Left lobe of liver (tissue), 2 donors: ENCODE data around the gene PTDSS2. TPM values are rescaled to one million over a fixed set of nuclear protein-coding genes. Genes with fewer than 3 reads are reported as not detected.

Experiments
- ATAC-seq: fragments of 200-7000 bp; cut with Tn5 transposase; one replicate; pipeline ENCODE4 v1.9.1; 2020; ENCODE audit warnings: mild to moderate bottlenecking, moderate library complexity
- DNase-seq: peaks from one replicate; pipeline ENCODE4 v3.0.0-alpha.2; 2020; ENCODE audit warnings: low spot score
- total RNA-seq: library from RNA; stranded (reverse); gene quantifications from one replicate; pipeline ENCODE4 v1.2.1, GENCODE V29; 2021
- donor health status: DM: no; HTN: no; CAD: no; lungs with moderate emphysema.
- donor health status: DM: no; HTN: yes; CAD: no.

The PTDSS2 gene
- total RNA-seq, 1 donor from 2014 or later, result 10.2 TPM

DNA sequence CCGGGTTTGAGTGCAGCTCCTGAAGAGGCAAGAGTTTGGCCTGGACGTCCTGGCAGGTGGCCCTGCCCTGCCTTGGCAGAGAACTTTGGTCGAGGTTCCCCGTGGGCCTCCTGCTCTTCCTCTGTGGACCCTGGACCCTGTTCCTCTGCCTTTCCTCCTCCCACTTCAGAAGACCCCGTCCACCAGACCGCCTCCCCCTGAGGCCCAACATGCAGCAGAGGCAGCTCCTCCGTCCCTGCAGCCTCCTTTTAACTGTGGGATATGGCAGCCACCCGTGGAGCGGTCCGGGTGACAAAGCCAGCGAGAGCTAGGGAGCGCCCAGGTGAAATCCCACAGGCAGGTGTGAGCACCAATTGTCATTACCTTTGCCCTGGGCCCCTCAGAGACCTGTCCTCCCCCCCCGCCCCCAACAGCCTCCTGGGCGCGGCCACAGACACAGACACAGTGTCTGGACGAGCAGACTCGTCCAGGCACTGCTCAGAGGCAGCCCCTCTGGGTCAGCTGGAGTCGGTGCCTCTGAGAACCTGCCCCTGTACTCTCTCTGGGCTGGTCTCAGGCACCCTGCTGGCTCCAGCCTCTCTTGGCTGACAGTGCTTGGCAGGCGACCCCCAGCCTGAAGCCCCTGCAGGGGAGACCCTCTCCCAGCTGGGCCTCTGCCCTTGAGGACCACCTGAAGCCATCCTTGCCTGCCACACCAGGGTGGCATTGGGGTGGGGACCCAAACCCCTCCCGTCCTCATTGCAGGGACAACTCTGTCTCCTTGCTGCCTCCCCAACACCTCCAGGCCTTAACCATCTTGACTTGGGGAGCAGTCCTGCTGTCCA lies 4.1 kb upstream of the PTDSS2 start:
- DNase-seq (no peak), ATAC-seq (no peak)

DNA sequence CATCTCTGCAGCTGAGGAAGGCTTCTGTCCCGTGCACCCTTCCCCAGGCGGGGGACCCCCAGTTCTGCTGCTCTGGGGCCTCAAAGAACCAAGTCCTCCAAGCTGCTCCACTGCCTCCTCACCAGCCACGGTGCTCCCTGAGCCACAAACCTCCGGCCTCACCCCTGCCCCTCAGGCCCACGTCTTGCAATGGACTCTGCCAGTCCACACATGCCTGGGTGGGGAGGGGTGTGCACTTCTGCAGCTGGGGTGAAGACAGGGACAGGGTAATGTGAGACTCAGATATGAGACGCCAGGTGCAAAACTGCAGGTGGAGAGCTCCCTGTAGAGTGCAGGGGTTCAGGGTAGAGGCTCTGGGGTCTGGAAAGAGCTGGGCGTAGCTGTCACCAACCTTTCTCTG lies 3.2 kb upstream of the PTDSS2 start:
- DNase-seq (no peak), ATAC-seq (no peak)

DNA sequence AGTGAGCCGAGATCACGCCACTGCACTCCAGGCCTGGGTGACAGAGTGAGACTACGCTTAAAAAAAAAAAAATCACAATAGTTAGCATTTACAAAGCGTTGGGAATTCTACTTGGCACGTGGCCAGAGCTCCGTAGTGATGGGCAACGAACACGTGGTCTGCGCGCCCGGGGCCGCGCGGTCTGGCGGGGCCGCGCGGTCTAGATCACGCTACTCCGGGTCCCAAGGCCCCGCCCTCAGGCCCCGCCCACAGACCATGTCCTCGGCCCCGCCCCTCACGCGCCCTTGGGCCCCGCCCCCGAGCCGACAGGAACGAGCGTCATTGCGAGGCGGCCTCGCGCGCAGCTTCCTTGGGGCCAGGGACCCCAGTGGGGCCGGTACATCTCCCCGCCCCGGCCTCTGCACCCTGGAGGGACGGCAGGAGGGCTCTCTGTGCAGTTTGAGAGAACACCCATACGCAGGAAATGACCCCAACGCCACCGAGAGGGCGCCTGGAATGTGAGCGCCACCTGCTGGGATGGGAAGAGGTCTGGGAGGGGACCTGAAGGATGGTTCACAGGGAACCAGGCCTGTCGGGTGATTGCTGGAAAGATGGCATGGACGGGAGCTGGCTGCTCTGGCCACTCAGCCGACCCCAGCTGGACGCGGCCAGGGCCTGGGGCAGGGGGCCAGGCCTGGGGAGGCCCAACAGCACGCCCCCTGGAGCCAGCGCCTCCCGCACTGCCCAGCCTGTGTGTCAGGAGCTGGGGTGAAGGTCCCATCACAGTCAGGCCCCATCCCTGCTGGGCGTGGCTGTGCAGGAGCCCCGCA lies 2.0 kb upstream of the PTDSS2 start:
- peak; percentile 78 for ATAC-seq
- DNase-seq, result peak; percentile 93

DNA sequence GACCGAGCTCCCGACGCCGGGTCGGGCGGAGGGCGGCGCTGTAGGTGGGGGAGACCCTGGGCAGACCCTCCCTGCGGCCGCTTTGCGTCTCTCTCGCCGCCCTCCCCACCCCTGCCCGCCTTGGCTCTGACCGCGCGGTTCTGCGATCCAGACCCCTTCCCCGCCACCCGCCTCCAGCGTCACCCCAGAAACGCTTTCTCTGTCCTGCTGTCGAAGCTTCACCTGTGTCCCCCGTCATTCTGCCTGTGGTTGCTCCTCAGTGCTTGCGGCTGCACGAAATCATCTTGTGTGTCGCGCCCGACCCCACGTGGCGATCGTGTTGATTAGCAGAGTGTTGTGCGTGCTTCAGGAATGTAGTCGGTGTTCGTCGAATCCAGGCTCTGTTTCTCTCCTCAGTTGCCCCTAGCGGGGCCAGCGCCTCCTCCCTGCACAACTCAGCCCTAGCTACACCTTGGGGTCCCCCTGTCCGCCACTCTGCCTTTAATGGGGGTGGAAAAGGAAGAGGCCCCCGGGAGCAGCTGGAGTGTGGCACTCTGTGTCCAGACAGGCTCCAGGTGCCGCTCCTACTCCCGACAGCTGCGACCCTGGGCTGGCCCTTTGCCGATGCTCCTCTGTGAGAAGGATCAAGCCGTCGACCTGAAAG lies 851 bp downstream of the PTDSS2 start:
- ATAC-seq (peak; percentile 64), DNase-seq (peak; percentile 76)

DNA sequence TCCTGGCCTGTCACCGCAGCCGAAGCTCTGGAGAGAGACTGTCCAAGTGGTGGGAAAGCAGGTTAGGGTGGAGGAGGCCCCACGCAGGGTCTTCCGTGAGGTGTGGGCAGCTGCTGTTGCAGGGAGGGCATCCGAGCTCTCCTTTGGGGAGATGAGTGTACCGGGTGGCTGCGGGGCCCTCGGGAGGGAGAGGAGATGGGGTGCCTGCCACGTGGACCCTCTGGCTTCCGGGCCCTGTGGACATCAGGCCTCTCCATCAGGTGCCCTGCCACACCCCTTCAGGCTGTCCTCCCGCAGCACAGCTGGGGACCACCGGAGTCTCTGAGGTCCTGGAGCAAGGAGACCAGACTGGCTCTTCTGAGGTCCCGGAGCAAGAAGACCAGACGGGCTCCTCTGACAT lies 1.7 kb downstream of the PTDSS2 start:
- DNase-seq (no peak), ATAC-seq (no peak)

DNA sequence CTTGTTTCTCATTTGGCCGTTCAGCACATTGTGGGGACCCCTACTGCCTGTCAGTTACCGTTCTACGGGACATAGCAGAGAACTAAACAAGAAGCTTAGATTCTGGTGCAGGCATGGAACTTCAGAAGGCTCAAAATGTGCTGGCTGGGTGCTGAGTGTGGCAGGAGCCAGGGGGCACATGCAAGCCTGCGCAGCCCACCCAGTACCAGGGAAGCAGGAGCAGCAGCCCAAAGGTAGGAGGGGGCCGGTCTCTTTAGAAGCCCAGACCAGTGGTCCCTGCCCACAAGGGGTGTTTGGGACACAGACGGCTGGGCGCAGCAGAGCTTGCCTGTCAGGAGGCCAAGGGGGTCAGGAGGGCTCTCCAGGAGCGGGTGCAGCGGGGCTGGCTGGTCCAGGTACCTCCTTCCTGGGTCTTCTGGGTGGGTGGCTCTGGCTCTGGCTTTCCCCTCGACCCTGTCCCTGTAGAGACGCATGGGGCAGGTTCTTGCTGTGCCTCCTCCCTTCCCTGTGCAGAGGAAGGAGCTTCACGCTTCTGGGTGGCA lies 2.2 kb downstream of the PTDSS2 start:
- no peak for ATAC-seq
- no peak for DNase-seq

DNA sequence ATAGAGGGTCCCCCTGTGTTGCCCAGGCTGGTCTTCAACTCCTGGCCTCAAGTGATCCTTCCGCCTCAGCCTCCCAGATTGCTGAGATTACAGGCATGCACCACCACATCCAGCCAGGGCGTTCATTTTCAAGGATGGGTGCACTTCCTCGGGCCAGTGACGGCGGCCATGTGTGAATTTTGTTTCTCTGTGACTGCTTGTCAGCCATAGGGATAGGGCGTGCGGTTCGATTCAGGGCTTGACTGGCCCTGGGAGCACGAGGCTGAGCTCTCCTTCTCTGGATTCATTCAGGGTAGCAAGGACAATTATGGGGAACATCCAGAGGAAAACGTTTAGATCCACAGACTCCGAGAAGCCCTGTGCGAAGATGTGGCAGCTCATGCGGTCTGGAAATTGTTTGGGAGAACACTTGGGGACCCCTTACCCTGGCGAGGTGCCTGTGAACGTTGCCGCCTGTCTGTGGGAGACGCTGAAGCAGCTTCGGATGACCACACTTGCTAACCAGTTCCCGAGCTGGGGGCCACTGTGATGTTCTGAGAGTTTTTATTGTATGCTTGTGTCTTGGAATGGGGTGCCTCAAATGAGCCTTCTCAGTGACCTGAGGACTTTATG lies 2.9 kb downstream of the PTDSS2 start:
- DNase-seq (no peak), ATAC-seq (no peak)

DNA sequence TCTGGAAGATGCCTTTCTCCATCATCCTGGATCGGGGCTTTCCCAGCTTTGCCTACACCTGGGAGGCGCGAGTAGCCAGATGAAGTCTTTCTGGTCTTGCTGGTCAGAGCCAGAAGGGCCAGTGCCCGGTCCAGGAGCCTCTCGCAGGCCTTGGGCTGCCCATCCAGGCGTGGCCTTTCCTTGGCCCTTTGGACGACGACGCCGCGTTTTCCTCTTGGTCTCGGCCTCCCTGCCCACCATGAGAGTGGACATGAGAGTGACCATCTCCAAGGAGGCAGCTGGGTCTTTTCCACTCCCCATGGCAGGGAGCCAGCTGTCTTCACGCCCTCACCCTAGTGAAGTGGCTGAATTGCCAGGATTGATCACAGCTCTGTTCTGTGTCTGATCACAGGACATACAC lies 3.5 kb downstream of the PTDSS2 start:
- no peak for DNase-seq

DNA sequence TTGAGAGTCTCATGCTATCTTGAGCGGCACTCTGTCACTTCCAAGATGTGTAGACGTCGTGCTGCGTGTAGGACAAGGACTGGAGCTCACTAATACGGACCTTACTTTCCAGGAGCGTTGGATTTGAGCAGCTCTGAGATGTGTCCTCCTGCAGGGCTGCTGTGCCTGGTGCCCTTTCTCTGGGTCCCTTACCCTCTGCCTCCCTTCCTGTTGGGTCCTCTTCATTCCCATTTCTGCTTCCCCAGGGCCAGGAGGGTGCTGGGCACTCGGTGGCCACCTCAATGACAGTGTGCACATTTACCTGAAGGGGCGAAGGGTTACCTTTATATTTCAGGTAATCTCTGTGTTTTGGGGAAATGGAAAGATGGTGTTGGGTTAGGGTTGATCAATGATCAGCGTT lies 4.0 kb downstream of the PTDSS2 start:
- DNase-seq (no peak), ATAC-seq (no peak)

More for the DNA sequence above, 3.5 kb downstream of the PTDSS2 start:
- no peak for ATAC-seq

DNA sequence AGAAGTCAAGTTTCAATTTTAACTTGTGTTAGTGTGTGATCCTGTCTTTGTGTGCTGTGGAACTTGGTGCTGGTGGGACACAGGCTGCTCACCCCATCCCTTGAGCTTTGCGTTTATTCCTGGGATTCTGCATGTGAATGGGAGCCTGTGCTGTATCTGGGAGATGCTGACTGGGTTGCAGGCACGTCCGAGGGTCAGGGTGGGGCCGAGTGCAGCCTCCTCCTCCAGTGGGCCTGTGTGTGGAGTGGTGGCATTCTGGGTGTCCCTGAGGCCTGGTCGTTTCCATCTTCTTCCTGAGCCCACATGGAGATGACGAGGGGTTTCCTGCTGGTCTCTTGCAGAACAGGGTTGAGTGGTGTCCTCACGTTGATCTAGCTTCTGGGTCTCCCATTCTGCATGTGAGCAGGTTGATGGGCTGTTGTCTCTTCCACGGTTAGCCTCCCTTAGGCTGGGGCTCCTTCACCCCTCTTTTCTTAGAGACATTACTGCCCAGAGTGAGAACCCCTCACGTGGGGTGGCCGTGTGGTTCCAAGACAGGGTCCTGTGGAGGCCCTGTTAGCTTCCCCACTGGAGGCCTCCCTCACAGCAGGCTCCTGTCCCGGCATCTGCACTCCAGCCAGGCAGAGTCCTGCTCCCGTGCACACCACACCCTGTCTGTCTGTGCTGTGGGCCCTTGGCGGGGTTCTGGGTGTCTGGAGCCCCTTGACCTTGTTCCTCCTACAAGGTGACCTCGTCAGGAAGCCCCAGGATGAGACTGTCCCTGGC lies 4.9 kb downstream of the PTDSS2 start:
- DNase-seq (no peak), ATAC-seq (no peak)

DNA sequence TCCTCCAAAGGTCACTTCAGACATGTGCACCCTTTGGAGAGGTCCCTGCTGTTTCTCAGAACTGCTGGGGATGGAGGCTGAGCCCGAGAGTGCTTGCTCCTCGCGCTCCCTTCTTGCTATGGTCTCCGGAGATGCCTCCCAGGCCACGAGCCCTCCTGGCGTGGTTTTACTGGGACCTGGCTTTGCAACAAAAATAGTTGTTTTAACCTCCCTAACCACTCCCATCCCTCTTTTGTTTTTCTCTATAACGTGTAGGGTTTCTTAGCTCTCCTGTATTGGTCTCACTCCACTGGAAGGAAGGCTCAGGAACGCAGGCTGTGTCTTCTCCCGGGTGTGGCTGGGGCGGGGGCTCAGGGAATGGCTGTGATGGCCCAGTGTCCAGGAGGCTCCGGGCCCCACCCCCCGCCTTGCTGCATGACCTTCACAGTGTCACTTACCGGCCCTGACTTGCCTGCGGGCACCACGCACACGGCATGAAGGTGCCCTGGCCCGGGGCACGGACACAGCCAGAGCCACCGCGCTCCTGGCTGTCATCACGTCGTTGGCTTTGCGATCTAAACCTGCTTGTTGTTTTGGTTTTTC lies 5.6 kb downstream of the PTDSS2 start:
- DNase-seq, result no peak
- ATAC-seq, result no peak

DNA sequence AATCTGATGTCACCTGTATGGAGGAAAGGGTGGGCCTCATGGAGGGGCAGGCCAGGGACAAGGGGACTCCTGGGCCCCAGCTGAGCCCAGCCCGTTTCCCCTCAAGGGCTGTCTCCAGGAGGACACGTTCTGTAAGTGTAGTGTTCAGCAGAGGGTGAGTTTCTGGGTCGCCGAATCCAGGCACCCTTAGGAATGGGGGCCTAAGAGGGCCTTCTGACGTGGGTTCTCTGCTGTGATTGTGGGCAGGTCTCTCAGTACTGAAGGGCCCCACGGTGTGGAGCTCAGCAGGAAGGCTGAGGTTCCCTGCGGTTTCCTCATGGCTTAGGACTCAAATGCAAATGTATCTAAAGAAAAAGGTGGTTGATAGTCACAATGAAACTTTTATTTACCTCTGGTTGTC lies 6.5 kb downstream of the PTDSS2 start:
- ATAC-seq, result no peak
- DNase-seq, result no peak

DNA sequence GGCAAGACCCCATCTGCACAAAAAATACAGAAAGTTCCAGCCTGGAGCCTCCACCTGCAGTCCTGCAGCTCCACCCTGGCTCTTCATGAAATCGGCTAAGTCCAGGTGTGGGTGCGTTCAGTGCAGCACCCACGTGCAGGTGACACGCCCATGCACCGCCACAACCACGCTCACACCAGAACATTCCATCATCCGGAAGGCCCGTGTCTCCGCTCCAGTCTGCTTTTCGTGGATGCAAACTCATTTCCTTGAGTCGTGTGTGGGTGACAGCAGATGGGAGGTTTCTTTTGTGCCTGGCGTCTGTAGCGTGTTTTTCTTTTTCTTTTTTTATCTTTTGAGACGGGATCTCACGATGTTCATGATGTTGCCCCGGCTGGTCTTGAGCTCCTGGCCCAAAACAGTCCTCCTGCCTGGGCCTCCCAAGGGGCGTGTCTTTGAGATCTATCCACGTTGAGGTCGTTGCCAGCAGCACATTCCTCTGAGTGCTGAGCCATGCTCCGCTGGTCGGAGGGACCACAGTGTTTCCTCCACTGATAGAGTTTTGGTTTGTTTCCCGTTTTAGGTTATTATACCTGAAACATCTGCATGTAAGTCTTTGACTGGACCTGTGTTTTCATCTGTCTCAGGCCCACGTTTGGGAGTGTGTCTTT lies 7.2 kb downstream of the PTDSS2 start:
- ATAC-seq (no peak), DNase-seq (no peak)

DNA sequence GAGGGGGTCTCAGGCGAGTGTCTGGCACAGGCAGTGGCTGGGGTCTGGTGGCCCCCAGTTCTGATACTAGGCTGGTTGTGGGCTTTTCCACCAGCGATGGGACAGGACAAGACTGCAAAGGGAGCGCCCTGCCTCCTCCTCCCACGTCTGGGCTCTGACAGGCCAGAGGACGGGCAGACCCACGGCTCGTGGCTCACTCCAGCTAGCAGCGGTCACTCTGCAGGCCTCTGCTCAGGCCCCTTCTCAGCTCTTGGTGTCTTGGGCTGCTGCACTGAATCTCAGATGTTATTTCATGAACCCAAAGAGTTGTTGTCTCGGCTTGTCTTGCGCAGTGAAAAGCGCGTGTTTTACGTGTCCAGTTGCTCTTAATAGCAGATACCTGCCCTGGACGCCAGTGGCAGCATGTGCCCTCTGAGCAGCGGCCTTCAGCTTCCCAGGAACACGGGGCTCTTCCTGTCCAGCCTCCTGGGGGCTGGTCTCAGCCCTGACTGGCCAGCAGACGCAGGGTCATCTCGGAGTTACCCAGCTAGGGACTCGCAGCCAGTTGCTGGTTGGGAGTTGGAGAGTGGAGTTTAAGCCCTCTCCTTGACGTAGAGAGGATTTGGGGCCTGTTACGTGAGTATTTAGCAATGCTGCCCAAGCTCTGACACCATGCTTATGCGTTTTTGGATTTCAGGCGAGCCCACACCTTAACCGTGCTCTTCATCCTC lies 9.6 kb downstream of the PTDSS2 start:
- DNase-seq, result no peak

DNA sequence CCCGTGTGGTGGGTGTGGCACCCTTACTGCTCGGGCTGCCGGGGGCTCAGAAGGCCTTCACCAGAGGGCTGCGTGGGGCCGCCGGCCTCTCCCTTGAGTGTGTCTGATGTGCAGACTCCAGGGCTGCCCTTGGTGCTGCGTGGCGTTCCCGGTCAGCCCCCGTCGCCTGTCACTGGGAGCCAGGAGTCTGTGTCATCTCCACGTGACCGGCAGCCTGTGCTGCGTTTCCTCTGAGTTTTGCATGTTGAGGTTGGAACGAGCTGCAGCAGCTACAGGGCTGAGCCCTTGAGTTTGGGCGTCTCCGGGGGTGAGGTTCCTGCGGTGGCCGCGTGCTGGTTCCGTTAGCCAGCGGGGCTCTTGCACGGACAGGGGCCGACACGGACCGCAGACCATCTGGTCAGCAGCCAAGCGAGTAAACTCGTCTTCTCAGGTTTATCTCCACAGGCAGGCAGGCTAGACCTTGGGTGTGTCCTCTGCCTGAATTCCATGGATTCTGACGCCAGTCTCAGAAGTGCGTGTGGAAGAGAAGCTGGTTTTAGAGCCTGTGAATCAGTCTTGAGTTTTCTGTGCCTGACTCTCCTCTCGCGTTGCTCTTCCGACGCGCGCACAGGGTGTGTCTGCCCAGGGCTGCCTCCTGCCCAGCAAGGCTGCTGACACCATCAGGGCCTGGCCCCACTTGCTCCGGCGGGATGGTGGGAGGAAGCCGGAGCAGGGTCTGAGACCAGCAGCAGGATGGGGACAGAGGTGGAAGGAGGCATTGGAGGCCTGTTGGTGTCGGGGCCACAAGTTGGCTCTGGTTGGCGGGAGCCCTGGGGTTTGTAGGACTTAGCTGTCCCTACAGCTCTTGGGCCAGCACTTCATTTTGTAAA lies 10.5 kb downstream of the PTDSS2 start:
- no peak for ATAC-seq
- DNase-seq, result no peak

More for the DNA sequence above, 9.6 kb downstream of the PTDSS2 start:
- no peak for ATAC-seq

DNA sequence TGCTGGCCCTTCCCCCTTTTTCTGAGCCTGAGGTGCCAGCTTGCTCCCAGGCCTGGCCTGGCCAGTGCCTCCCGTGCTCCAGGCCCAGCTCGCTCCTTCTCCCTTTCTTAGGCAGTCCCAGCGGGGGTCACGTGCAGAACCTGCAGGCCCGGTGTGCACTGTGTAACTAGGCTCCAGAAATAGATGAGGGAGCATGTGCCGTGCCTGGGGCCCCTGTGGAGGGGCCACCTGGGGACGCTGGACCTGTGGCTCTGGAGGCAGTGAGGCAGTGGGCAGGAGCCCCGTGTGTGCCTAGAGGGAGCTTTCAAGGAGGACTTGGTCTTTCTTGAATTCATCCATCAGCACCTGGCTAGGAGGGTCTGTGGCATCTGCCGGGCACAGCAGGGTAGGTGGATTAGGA lies 11.5 kb downstream of the PTDSS2 start:
- ATAC-seq, result no peak
- no peak for DNase-seq

DNA sequence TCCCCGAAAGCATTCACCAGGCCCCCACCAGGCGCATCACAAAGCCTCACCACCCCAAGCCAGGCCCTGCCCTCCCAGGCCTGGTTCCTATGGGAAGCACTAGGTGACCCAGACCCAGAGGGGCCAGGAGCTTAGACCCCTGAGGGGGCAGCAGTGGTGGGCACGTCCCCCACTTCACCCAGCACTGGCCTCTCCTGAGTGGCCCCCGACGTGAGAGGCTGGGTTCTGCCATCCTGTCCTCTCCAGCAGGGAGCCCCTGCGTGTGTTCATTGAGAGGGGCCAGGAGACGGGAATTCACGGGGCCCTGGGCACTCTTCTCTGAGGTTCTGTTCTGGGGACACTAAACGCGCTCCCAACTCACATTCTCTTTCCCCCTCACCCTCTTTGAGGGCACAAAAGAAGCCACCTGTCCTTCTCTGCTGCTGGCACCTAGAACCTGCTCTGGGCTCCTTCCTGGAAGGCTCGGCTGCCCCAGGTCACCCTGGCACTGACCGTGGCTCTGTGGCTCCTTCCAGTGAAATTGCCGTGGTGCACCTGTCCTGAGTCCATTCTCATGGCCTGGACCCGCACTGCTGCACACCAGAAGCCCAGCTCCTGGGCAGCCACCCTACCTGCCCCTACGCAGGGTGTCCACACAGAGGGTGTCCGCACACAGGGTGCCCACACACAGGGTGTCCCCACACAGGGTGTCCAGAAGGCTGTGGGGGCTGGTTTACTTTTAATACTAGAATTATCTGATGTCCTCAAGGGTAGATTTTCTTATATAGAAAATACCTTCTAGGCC lies 12.2 kb downstream of the PTDSS2 start:
- peak; percentile 21 for ATAC-seq

More for the DNA sequence above, 12.2 kb downstream of the PTDSS2 start:
- DNase-seq, result no peak
